A549 treated with Mapracorat at 1 μM for 4 hours (cell line): ENCODE data around the gene PSMD9. TPM values are rescaled to one million over a fixed set of nuclear protein-coding genes. Genes with fewer than 3 reads are reported as not detected.

ENCODE experiments used
- total RNA-seq: library from RNA; stranded (reverse); fragments of 200-300 nt; extraction: Qiagen RNA extraction; gene quantifications from 5 replicates; pipeline ENCODE4 v1.2.3, GENCODE V29; 2022

PSMD9 gene, protein sequence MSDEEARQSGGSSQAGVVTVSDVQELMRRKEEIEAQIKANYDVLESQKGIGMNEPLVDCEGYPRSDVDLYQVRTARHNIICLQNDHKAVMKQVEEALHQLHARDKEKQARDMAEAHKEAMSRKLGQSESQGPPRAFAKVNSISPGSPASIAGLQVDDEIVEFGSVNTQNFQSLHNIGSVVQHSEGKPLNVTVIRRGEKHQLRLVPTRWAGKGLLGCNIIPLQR
- total RNA-seq, result 120 to 168 TPM (median 126 TPM) in 5 replicates

DNA sequence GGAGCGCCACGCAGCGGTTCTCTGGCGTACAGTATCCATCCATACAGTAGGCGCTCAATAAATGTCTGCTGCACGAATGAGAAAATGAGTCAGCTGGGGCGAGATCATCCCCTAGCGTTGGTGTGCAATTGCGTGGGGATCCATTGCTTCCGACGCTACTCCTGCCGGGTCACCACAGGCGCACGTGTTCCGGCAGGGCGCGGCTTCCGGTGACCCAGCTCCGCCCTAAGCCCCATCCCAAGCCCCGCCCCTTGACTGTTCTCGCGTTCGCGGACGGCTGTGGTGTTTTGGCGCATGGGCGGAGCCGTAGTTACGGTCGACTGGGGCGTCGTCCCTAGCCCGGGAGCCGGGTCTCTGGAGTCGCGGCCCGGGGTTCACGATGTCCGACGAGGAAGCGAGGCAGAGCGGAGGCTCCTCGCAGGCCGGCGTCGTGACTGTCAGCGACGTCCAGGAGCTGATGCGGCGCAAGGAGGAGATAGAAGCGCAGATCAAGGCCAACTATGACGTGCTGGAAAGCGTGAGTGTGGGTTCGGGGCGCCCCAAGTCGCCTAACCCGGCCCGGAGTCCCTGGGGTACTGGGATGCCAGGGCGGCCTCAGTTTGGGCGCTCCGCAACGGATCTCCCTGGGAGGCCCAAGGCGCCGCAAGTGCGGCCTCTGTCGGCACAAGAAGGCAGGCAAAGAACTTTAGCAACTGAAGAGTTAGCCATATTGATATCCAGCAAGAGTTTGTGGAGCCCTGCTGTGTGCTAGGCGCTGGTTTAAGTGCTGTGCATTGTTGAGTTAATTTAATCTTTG is at the start of gene PSMD9:
PSMD9 (plus strand) TSS at position 313 of the 796 bp plus-strand sequence; CDS start at position 380, 67 bp downstream.

DNA sequence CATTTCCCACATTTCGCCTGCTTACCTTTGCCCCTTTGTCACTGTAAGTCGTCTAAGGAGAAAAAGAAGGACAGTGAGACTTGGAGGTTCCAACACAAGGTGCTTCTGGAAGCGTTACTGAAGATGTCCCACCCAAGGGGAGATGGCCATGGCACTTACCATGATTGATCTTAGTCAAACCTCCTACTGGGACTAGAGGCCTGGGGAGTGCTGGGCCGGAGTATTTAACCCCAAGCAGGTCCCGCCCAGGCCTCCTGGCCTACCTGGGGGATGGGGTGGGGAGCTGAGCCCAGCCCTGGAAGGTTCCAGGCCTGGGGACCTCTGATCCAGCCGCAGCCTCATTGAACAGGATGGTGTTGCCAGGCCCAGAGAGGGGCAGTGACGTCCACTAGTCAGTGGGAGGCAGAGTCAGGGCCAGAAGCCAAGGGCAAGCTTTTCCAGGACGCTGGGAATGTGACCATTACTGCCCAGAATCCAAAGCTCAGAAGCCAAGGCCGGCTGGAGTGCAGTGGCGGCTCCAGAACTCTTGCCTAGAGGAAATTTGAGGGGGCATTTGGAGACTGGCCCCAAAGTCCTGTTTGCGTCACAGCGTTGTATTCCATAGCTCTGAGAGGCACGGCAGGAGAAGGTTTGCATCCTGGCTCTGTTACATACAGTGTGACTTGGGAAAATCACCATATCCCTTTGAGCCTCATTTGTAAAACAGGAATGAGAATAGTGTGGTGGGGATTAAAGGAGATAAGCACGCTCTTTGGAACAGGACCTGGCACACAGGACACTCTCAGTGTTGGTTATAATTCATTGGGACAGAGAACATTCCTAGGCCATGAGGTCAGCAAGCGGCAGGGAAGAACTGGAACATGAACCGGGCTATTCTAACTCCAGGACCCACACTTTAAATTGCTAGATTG is 29.7 kb upstream of the PSMD9 start, which contains the start of gene HPD:
HPD (minus strand) TSS at position 198 of the 911 bp plus-strand sequence; CDS start at position 162, 36 bp downstream.

DNA sequence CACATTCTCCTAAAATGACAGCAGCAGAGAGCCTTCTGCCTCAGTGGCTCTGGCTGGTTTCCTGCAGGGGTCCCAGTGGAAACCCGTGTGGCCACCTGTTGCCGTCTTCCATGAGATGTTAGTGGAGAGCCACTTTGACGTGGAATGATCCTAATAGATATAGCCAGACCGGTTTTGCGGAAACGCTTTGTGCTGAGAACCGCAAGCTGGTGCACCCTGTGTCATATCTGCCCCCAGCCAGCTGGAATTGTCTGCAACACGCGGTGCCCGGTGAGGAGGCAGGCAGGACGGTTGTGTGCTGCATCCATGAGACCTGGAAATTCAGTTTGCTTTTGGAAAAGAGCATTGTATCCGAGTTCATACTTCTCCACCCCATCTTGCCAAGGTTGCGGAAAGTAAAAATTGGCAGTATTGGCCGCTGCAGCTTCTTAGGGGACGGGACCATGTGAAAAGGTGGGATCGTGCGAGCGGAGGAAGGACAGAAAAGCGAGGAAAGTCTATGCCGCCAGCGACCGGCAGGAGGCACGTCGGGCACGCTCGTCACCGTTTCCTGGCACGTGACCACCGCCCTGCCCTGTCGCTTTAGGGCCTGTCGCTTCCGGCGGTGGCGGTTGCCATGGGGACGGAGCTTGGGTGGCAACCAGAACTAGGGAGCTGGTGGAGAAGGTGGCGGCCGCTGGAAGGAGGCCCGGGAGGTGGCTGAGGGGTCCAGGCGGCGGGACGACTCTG is 29.5 kb downstream of the PSMD9 start, which contains the start of gene CFAP251:
CFAP251 (plus strand) TSS at position 643 of the 729 bp plus-strand sequence. CDS start 2,714 bp downstream, outside the sequence.

Other genes starting within 250 kb of the PSMD9 start
- gene MORN3, start 219.1 kb upstream of the PSMD9 start, total RNA-seq, result 0.10 to 0.34 TPM (median 0.30 TPM) in 5 replicates
- gene TMEM120B, start 176.0 kb upstream of the PSMD9 start, total RNA-seq, result 9.0 to 16.1 TPM (median 15.1 TPM) in 5 replicates
- gene RHOF, start 95.1 kb upstream of the PSMD9 start, total RNA-seq, result 85.6 to 105 TPM (median 102 TPM) in 5 replicates
- 8.3 to 14.4 TPM (median 12.3 TPM) in 5 replicates for gene SETD1B, start 84.8 kb upstream of the PSMD9 start, total RNA-seq
- 1.3 to 2.2 TPM (median 1.8 TPM) in 5 replicates for gene HPD, start 29.9 kb upstream of the PSMD9 start, total RNA-seq
- gene CFAP251, start 29.8 kb downstream of the PSMD9 start, total RNA-seq, result 0.96 to 1.7 TPM (median 1.5 TPM) in 5 replicates
- 10.4 to 12.5 TPM (median 10.9 TPM) in 5 replicates for gene BCL7A, start 133.1 kb downstream of the PSMD9 start, total RNA-seq
- gene MLXIP, start 190.0 kb downstream of the PSMD9 start, total RNA-seq, result 29.3 to 44.5 TPM (median 41.9 TPM) in 5 replicates